ENCODE results near the gene IL17RC. TPM values are rescaled to one million over a fixed set of nuclear protein-coding genes. Genes with fewer than 3 reads are reported as not detected.

Gene IL17RC
- total and polyA plus RNA-seq, 2 of the 8 experiments (the other 6 are each of a cell fraction or from before 2014, with no cell fraction given), result 11.8 to 13.0 TPM

DNA sequence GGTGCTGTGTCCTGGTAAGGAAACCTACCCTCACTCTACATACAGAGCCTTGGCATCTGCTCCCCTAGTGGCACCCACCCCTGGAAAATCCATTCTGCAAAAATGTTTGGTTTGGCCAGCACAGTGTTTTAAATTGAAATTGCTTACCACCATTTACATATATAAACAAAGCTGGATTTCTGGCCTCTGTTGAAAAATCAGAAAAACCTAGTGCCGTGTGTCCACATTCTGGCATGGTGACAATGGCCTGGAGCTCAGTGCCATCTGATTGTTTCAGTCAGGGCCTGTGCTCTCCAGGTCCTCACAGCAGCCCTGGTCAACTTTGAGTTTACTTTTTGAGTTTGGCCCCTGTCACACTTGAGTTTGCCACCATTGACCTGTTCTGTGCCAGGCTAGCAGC lies 2.9 kb upstream of the IL17RC start:
- ChIA-PET CTCF (ENCODE audit: partially characterized antibody) (interaction anchor here (0.6 to 9.1 kb wide), 12 partner anchors 9 to 313 kb away, joined by 3 to 76 read pairs (median 4); partner anchors contain the start of gene CRELD1), POLR2A (ENCODE audit: partially characterized antibody) (interaction anchor here (1.0 to 5.5 kb wide), 8 partner anchors 9 to 227 kb away, joined by 3 to 43 read pairs (median 4); partner anchors contain the start of genes CRELD1, IL17RE, JAGN1 and VHL)
- 78% methylated on average over 1 of the region's 1 CpG; no CpG with 5 or more reads in 1 of the 2 experiments for WGBS, 2 experiments (ENCODE audit: extremely low coverage in 1 of 2, insufficient coverage in 1 of 2, insufficient read length in 1 of 2, insufficient replicate concordance in 2 of 2, low coverage in 1 of 2, low lambda C conversion rate in 2 of 2, missing lambda C conversion rate in 1 of 2)
- peaks cover 0 to 20% (median 17%) of the 10 kb centered on the region in 4 experiments; a peak in 6 of 7 replicates for H3K4me1 ChIP-seq (replicated peaks in 1 of 4; ENCODE audit: control insufficient read depth in 3 of 4, insufficient read depth in 4 of 4, low read length in 3 of 4)
- H3K9me3 ChIP-seq (ENCODE audit: insufficient read depth in 2 of 2, low read depth in 1 of 2, low read length in 1 of 2), result peaks cover 0 to 6% of the 10 kb centered on the region in 2 experiments; a peak in 2 of 4 replicates
- TF ChIP-seq TCF12 (IDR thresholded peaks at IDR 0.05; ENCODE audit: low read depth, low read length), result no peak
- TF ChIP-seq, protein P1, sequence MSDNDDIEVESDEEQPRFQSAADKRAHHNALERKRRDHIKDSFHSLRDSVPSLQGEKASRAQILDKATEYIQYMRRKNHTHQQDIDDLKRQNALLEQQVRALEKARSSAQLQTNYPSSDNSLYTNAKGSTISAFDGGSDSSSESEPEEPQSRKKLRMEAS (IDR thresholded peaks at IDR 0.05), result no peak
- TF ChIP-seq, protein P2, sequence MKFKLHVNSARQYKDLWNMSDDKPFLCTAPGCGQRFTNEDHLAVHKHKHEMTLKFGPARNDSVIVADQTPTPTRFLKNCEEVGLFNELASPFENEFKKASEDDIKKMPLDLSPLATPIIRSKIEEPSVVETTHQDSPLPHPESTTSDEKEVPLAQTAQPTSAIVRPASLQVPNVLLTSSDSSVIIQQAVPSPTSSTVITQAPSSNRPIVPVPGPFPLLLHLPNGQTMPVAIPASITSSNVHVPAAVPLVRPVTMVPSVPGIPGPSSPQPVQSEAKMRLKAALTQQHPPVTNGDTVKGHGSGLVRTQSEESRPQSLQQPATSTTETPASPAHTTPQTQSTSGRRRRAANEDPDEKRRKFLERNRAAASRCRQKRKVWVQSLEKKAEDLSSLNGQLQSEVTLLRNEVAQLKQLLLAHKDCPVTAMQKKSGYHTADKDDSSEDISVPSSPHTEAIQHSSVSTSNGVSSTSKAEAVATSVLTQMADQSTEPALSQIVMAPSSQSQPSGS (IDR thresholded peaks at IDR 0.05; ENCODE audit: low read length), result no peak
- no peak for TF ChIP-seq JUN (IDR thresholded peaks at IDR 0.05; ENCODE audit: low read depth, low read length)
- no peak for TF ChIP-seq RFX5 (IDR thresholded peaks at IDR 0.05; ENCODE audit: borderline replicate concordance, low read depth, low read length)
- TF ChIP-seq CHD1 (IDR thresholded peaks at IDR 0.05; ENCODE audit: low read depth, low read length), result no peak
- TF ChIP-seq POLR2AphosphoS5 (IDR thresholded peaks at IDR 0.05; ENCODE audit: low read depth, low read length), result no peak
- no peak for TF ChIP-seq SP1 (IDR thresholded peaks at IDR 0.05; ENCODE audit: low read depth, low read length)
- TF ChIP-seq FOSL1 (IDR thresholded peaks at IDR 0.05; ENCODE audit: insufficient read depth, low read depth, low read length), result no peak
- no peak for TF ChIP-seq POLR2A (IDR thresholded peaks at IDR 0.05; ENCODE audit: control extremely low read depth in 1 of 2, low read depth in 2 of 2, low read length in 2 of 2)
- H3K14ac ChIP-seq (ENCODE audit: insufficient read length), result no peak overlapping the region
- H2AK5ac ChIP-seq (ENCODE audit: low read depth, low read length), result no peak overlapping the region
- H4K20me1 ChIP-seq (replicated peaks in 1 of 2; ENCODE audit: control insufficient read depth in 1 of 2, insufficient read depth in 2 of 2, low read length in 2 of 2), result no peaks in the 10 kb centered on the region
- no peak overlapping the region for H4K5ac ChIP-seq (ENCODE audit: insufficient read length, low read depth, low read length)
- no peak overlapping the region for H2AFZ ChIP-seq (ENCODE audit: low read length)
- H2BK120ac ChIP-seq (replicated peaks; ENCODE audit: low read depth, low read length), result no peak overlapping the region
- no peak overlapping the region for H3K27ac ChIP-seq (ENCODE audit: low read depth, low read length)
- H2BK12ac ChIP-seq (ENCODE audit: low read depth, low read length), result no peak overlapping the region
- H2BK20ac ChIP-seq (ENCODE audit: low read length), result no peak overlapping the region
- no peaks in the 10 kb centered on the region for H3K79me1 ChIP-seq (ENCODE audit: low read depth, low read length)
- FAIRE-seq (no peak), DNase-seq (ENCODE audit: low read depth in 1 of 2, low spot score in 2 of 2) (no peak)
- no peak overlapping the region for H4K8ac ChIP-seq (ENCODE audit: extremely low read depth, insufficient read depth, low read length)
- no peaks in the 10 kb centered on the region for H3K79me2 ChIP-seq (ENCODE audit: control insufficient read depth in 1 of 2, insufficient read depth in 2 of 2, low read length in 2 of 2)
- H4K91ac ChIP-seq (replicated peaks; ENCODE audit: insufficient read length, low read length), result no peak overlapping the region
- H3K18ac ChIP-seq (ENCODE audit: extremely low read depth, low read length), result no peak overlapping the region
- H3K4me3 ChIP-seq (ENCODE audit: extremely low read depth in 1 of 4, insufficient read depth in 2 of 4, low read depth in 3 of 4, low read length in 4 of 4), result no peak overlapping the region
- H3K56ac ChIP-seq (replicated peaks; ENCODE audit: insufficient read length, low read depth, low read length), result no peak overlapping the region
- H3K4me2 ChIP-seq (ENCODE audit: insufficient read depth in 1 of 2, low read depth in 2 of 2, low read length in 2 of 2), result no peak overlapping the region; a peak in 1 of 4 replicates
- H3K4ac ChIP-seq (replicated peaks; ENCODE audit: insufficient read length, low read depth, low read length), result no peak overlapping the region
- H3K23ac ChIP-seq (ENCODE audit: insufficient read length), result no peak overlapping the region
- no peaks in the 10 kb centered on the region for H3K36me3 ChIP-seq (ENCODE audit: control insufficient read depth in 2 of 4, insufficient read depth in 4 of 4, low read length in 3 of 4)
- no peak overlapping the region for H2BK15ac ChIP-seq (ENCODE audit: low read length)
- H2BK5ac ChIP-seq (ENCODE audit: low read depth, low read length), result no peak overlapping the region
- H3K23me2 ChIP-seq (ENCODE audit: low read depth, low read length), result peaks cover 10% of the 10 kb centered on the region; the same call in 1 of the 2 replicates
- H3K9ac ChIP-seq (replicated peaks in 1 of 4; ENCODE audit: extremely low read depth in 1 of 4, low read depth in 3 of 4, low read length in 3 of 4), result no peak overlapping the region
- peaks cover 0 to 18% (median 10%) of the 10 kb centered on the region in 4 experiments; a peak in 5 of 7 replicates for H3K27me3 ChIP-seq (replicated peaks in 1 of 4; ENCODE audit: control insufficient read depth in 3 of 4, extremely low read depth in 1 of 4, insufficient read depth in 3 of 4, low read length in 3 of 4)
